ENCODE results near the gene PAPSS1. TPM values are rescaled to one million over a fixed set of nuclear protein-coding genes. Genes with fewer than 3 reads are reported as not detected.

Gene PAPSS1
- polyA plus RNA-seq, 1 of the 3 experiments (the other 2 are of a cell fraction) = 70.1 TPM

DNA sequence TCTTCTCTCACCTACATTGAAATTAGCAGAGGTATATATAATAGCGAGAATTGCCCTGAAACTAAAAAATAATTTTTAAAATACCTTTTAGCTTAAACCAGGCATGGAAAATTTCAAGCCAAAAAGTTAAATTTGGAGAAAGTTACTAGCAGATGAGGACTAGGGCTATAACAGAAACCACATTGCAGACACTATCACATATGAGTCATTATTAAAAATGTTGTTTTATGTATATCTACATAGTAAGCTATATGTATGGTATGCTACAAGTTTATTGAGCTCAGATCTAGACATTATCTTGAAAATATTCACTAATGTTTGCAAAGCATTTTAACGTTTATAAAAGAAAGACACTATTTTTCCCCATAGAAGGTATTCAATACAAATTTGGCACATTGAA is 147.8 kb downstream of the PAPSS1 start:
- no peak overlapping the region for H3K4me3 ChIP-seq (ENCODE audit: low read depth in 2 of 2, low read length in 1 of 2)
- WGBS (ENCODE audit: low lambda C conversion rate) = 40% methylated on average over 2 of the region's 2 CpGs
- CTCF ChIA-PET = interaction anchor here (0.7 kb wide), 1 partner anchor 11 kb away, joined by 3 read pairs; no protein-coding TSS in a partner anchor

DNA sequence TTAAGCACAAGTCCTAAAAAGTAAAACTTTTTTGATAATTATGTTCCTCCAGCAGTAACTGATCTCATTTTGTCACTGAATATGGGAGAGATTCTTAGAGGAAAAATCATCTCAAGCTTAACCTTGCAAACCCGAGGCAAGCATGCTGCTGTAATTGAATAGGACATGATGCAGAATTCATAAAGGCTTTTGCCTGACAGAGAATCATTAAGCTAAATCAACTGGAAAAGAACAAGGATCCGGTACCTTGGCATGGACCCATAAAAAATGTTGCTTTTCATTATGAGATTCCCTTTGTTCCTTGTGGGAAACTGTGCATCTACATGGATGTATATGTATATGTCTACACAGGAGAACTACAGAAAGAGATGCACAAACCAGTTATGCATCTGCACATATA is 149.1 kb downstream of the PAPSS1 start:
- Histone ChIP-seq H4K20me1 (ENCODE audit: insufficient read depth) (no peaks in the 10 kb centered on the region), H3K79me2 (ENCODE audit: insufficient read depth) (no peaks in the 10 kb centered on the region), H3K9me2 (0 out of 2 replicates have a peak, but pooled peaks cover 6% of the 10 kb centered on the region), H2AFZ (ENCODE audit: low read depth) (no peak overlapping the region), H3K4me2 (no peak overlapping the region), H3K27me3 (ENCODE audit: insufficient read depth) (no peaks in the 10 kb centered on the region), H3K36me3 (replicated peaks in 1 of 2; ENCODE audit: control insufficient read depth in 1 of 2, insufficient read depth in 2 of 2, low read length in 1 of 2) (no peaks in the 10 kb centered on the region), H3K4me3 (ENCODE audit: low read depth in 2 of 2, low read length in 1 of 2) (no peak overlapping the region), H3K4me1 (ENCODE audit: control insufficient read depth in 1 of 2, insufficient read depth in 2 of 2, low read depth in 1 of 2, low read length in 1 of 2) (no peaks in the 10 kb centered on the region), H3K9me3 (0 out of 2 replicates have a peak, but pooled peaks cover 11% of the 10 kb centered on the region), H3K27ac (ENCODE audit: low read depth in 2 of 2, low read length in 1 of 2) (no peak overlapping the region), H3F3A (replicated peaks; ENCODE audit: insufficient read depth) (no peaks in the 10 kb centered on the region), H3K9ac (no peak overlapping the region)
- no peak for DNase-seq
- CTCF ChIA-PET = no interaction called here
- WGBS (ENCODE audit: low lambda C conversion rate) = 29% methylated on average over 2 of the region's 2 CpGs
- POLR2A ChIA-PET = no interaction called here
- TF ChIP-seq, protein P1, sequence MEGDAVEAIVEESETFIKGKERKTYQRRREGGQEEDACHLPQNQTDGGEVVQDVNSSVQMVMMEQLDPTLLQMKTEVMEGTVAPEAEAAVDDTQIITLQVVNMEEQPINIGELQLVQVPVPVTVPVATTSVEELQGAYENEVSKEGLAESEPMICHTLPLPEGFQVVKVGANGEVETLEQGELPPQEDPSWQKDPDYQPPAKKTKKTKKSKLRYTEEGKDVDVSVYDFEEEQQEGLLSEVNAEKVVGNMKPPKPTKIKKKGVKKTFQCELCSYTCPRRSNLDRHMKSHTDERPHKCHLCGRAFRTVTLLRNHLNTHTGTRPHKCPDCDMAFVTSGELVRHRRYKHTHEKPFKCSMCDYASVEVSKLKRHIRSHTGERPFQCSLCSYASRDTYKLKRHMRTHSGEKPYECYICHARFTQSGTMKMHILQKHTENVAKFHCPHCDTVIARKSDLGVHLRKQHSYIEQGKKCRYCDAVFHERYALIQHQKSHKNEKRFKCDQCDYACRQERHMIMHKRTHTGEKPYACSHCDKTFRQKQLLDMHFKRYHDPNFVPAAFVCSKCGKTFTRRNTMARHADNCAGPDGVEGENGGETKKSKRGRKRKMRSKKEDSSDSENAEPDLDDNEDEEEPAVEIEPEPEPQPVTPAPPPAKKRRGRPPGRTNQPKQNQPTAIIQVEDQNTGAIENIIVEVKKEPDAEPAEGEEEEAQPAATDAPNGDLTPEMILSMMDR (IDR thresholded peaks at IDR 0.05) = no peak
- TF ChIP-seq RCOR1 (IDR thresholded peaks at IDR 0.05; ENCODE audit: low read length) = no peak
- TF ChIP-seq, protein P2, sequence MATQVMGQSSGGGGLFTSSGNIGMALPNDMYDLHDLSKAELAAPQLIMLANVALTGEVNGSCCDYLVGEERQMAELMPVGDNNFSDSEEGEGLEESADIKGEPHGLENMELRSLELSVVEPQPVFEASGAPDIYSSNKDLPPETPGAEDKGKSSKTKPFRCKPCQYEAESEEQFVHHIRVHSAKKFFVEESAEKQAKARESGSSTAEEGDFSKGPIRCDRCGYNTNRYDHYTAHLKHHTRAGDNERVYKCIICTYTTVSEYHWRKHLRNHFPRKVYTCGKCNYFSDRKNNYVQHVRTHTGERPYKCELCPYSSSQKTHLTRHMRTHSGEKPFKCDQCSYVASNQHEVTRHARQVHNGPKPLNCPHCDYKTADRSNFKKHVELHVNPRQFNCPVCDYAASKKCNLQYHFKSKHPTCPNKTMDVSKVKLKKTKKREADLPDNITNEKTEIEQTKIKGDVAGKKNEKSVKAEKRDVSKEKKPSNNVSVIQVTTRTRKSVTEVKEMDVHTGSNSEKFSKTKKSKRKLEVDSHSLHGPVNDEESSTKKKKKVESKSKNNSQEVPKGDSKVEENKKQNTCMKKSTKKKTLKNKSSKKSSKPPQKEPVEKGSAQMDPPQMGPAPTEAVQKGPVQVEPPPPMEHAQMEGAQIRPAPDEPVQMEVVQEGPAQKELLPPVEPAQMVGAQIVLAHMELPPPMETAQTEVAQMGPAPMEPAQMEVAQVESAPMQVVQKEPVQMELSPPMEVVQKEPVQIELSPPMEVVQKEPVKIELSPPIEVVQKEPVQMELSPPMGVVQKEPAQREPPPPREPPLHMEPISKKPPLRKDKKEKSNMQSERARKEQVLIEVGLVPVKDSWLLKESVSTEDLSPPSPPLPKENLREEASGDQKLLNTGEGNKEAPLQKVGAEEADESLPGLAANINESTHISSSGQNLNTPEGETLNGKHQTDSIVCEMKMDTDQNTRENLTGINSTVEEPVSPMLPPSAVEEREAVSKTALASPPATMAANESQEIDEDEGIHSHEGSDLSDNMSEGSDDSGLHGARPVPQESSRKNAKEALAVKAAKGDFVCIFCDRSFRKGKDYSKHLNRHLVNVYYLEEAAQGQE (IDR thresholded peaks at IDR 0.05; ENCODE audit: low read depth, low read length) = no peak
- TF ChIP-seq MEF2A (IDR thresholded peaks at IDR 0.05; ENCODE audit: borderline replicate concordance, low read depth) = no peak
- no peak for TF ChIP-seq TAF1 (IDR thresholded peaks at IDR 0.05; ENCODE audit: borderline replicate concordance, low read depth, low read length)
- no peak for TF ChIP-seq RXRA (IDR thresholded peaks at IDR 0.05; ENCODE audit: borderline replicate concordance, low read depth)
- TF ChIP-seq NFIC (IDR thresholded peaks at IDR 0.05; ENCODE audit: borderline replicate concordance) = no peak
- TF ChIP-seq, protein P3, sequence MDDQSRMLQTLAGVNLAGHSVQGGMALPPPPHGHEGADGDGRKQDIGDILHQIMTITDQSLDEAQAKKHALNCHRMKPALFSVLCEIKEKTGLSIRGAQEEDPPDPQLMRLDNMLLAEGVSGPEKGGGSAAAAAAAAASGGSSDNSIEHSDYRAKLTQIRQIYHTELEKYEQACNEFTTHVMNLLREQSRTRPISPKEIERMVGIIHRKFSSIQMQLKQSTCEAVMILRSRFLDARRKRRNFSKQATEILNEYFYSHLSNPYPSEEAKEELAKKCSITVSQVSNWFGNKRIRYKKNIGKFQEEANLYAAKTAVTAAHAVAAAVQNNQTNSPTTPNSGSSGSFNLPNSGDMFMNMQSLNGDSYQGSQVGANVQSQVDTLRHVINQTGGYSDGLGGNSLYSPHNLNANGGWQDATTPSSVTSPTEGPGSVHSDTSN (IDR thresholded peaks at IDR 0.05) = no peak
- TF ChIP-seq RFX5 (IDR thresholded peaks at IDR 0.05; ENCODE audit: low read length) = no peak
- no peak for TF ChIP-seq RAD21 (IDR thresholded peaks at IDR 0.05; ENCODE audit: low read length)
- TF ChIP-seq, protein P4, sequence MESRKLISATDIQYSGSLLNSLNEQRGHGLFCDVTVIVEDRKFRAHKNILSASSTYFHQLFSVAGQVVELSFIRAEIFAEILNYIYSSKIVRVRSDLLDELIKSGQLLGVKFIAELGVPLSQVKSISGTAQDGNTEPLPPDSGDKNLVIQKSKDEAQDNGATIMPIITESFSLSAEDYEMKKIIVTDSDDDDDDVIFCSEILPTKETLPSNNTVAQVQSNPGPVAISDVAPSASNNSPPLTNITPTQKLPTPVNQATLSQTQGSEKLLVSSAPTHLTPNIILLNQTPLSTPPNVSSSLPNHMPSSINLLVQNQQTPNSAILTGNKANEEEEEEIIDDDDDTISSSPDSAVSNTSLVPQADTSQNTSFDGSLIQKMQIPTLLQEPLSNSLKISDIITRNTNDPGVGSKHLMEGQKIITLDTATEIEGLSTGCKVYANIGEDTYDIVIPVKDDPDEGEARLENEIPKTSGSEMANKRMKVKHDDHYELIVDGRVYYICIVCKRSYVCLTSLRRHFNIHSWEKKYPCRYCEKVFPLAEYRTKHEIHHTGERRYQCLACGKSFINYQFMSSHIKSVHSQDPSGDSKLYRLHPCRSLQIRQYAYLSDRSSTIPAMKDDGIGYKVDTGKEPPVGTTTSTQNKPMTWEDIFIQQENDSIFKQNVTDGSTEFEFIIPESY (IDR thresholded peaks at IDR 0.05; ENCODE audit: borderline replicate concordance, low read depth) = no peak
- no peak for TF ChIP-seq ELF1 (IDR thresholded peaks at IDR 0.05)
- no peak for TF ChIP-seq SMC3 (IDR thresholded peaks at IDR 0.05; ENCODE audit: low read depth, low read length)

More for the DNA sequence above, 147.8 kb downstream of the PAPSS1 start:
- Histone ChIP-seq H2AFZ (ENCODE audit: low read depth) (no peak overlapping the region), H3K27me3 (ENCODE audit: insufficient read depth) (no peaks in the 10 kb centered on the region), H3K27ac (ENCODE audit: low read depth in 2 of 2, low read length in 1 of 2) (no peak overlapping the region), H4K20me1 (ENCODE audit: insufficient read depth) (no peaks in the 10 kb centered on the region), H3K36me3 (replicated peaks in 1 of 2; ENCODE audit: control insufficient read depth in 1 of 2, insufficient read depth in 2 of 2, low read length in 1 of 2) (no peaks in the 10 kb centered on the region), H3K4me1 (ENCODE audit: control insufficient read depth in 1 of 2, insufficient read depth in 2 of 2, low read depth in 1 of 2, low read length in 1 of 2) (no peaks in the 10 kb centered on the region), H3F3A (replicated peaks; ENCODE audit: insufficient read depth) (no peaks in the 10 kb centered on the region), H3K9me2 (0 out of 2 replicates have a peak, but pooled peaks cover 5% of the 10 kb centered on the region), H3K9me3 (0 out of 2 replicates have a peak, but pooled peaks cover 10% of the 10 kb centered on the region), H3K9ac (no peak overlapping the region), H3K79me2 (ENCODE audit: insufficient read depth) (no peaks in the 10 kb centered on the region), H3K4me2 (no peak overlapping the region)
- no peak for DNase-seq
- POLR2A ChIA-PET = no interaction called here
- TF ChIP-seq RFX5 (IDR thresholded peaks at IDR 0.05; ENCODE audit: low read length) (no peak), EZH2phosphoT487 (IDR thresholded peaks at IDR 0.05; ENCODE audit: borderline replicate concordance, low read depth) (no peak), NRF1 (IDR thresholded peaks at IDR 0.05; ENCODE audit: low read depth, low read length) (no peak)
- TF ChIP-seq, protein P5, sequence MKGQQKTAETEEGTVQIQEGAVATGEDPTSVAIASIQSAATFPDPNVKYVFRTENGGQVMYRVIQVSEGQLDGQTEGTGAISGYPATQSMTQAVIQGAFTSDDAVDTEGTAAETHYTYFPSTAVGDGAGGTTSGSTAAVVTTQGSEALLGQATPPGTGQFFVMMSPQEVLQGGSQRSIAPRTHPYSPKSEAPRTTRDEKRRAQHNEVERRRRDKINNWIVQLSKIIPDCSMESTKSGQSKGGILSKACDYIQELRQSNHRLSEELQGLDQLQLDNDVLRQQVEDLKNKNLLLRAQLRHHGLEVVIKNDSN (IDR thresholded peaks at IDR 0.05; ENCODE audit: borderline replicate concordance, low read depth) = no peak
- TF ChIP-seq, protein P3 (IDR thresholded peaks at IDR 0.05) = no peak

Data from SK-N-SH (cell line).